ENCODE results near the gene SPRY2. TPM values are rescaled to one million over a fixed set of nuclear protein-coding genes. Genes with fewer than 3 reads are reported as not detected.

Gene SPRY2
- polyA plus RNA-seq (ENCODE audit: insufficient read length in 4 of 4): 10 to 100 TPM; 53.8 to 80.0 (median 69.1) TPM

GRCh38 chr13:80341101-80341755 is at the start of gene SPRY2:
Gene SPRY2, minus strand, starts transcription at chr13:80341126. Its CDS starts 3,421 bp downstream, at chr13:80337705.
- DNase-seq (ENCODE audit: low read depth in 4 of 4, low spot score in 3 of 4): peak; percentile 86 to 92 (median 91)

- DNase-seq (ENCODE audit: low read depth in 4 of 4, low spot score in 3 of 4): no peak
Observed at GRCh38 chr13:80390338-80390737, 49.4 kb upstream of the SPRY2 start.

GRCh38 chr13:80389073-80390038 is 48.4 kb upstream of the SPRY2 start:
- DNase-seq (ENCODE audit: low read depth in 4 of 4, low spot score in 3 of 4): no peak

GRCh38 chr13:80388506-80388905 is 47.6 kb upstream of the SPRY2 start:
- DNase-seq (ENCODE audit: low read depth in 4 of 4, low spot score in 3 of 4): no peak

- no peak for DNase-seq (ENCODE audit: low read depth in 4 of 4, low spot score in 3 of 4)
Observed at GRCh38 chr13:80386592-80386991, 45.7 kb upstream of the SPRY2 start.

GRCh38 chr13:80386002-80386401 is 45.1 kb upstream of the SPRY2 start:
- DNase-seq (ENCODE audit: low read depth in 4 of 4, low spot score in 3 of 4): no peak

GRCh38 chr13:80382576-80382975 is 41.6 kb upstream of the SPRY2 start:
- DNase-seq (ENCODE audit: low read depth in 4 of 4, low spot score in 3 of 4): no peak

GRCh38 chr13:80379245-80379644 is 38.3 kb upstream of the SPRY2 start:
- DNase-seq (ENCODE audit: low read depth in 4 of 4, low spot score in 3 of 4): no peak

GRCh38 chr13:80376554-80376953 is 35.6 kb upstream of the SPRY2 start:
- DNase-seq (ENCODE audit: low read depth in 4 of 4, low spot score in 3 of 4): no peak

- no peak for DNase-seq (ENCODE audit: low read depth in 4 of 4, low spot score in 3 of 4)
Observed at GRCh38 chr13:80374901-80375300, 34.0 kb upstream of the SPRY2 start.

GRCh38 chr13:80374444-80374843 is 33.5 kb upstream of the SPRY2 start:
- no peak for DNase-seq (ENCODE audit: low read depth in 4 of 4, low spot score in 3 of 4)

GRCh38 chr13:80371840-80372509 is 31.0 kb upstream of the SPRY2 start:
- no peak for DNase-seq (ENCODE audit: low read depth in 4 of 4, low spot score in 3 of 4)

- no peak for DNase-seq (ENCODE audit: low read depth in 4 of 4, low spot score in 3 of 4)
Observed at GRCh38 chr13:80367473-80367872, 26.5 kb upstream of the SPRY2 start.

GRCh38 chr13:80363890-80364503 is 23.1 kb upstream of the SPRY2 start:
- no peak for DNase-seq (ENCODE audit: low read depth in 4 of 4, low spot score in 3 of 4)

GRCh38 chr13:80362481-80362880 is 21.6 kb upstream of the SPRY2 start:
- no peak for DNase-seq (ENCODE audit: low read depth in 4 of 4, low spot score in 3 of 4)

GRCh38 chr13:80361883-80362327 is 21.0 kb upstream of the SPRY2 start:
- no peak for DNase-seq (ENCODE audit: low read depth in 4 of 4, low spot score in 3 of 4)

GRCh38 chr13:80361298-80361697 is 20.4 kb upstream of the SPRY2 start:
- DNase-seq (ENCODE audit: low read depth in 4 of 4, low spot score in 3 of 4): no peak

- no peak for DNase-seq (ENCODE audit: low read depth in 4 of 4, low spot score in 3 of 4)
Observed at GRCh38 chr13:80360453-80360800, 19.5 kb upstream of the SPRY2 start.

- peak in 2 of 4 donors; percentile 60 to 81 for DNase-seq (ENCODE audit: low read depth in 4 of 4, low spot score in 3 of 4)
Observed at GRCh38 chr13:80359778-80360452, 19.0 kb upstream of the SPRY2 start.

GRCh38 chr13:80359414-80359777 is 18.5 kb upstream of the SPRY2 start:
- DNase-seq (ENCODE audit: low read depth in 4 of 4, low spot score in 3 of 4): no peak
